Right hindlimb (tissue), 1 donor: ENCODE measurements around the gene OR4S2.

Experiments used
- DNase-seq: peaks from one replicate; pipeline ENCODE4 v3.0.0-alpha.2; 2018

The OR4S2 gene

GRCh38 chr11:55648027-55648426 lies at the start of gene OR4S2:
Gene OR4S2, plus strand, starts transcription at chr11:55648327. Its CDS starts 2,577 bp downstream, at chr11:55650904.
- no peak for DNase-seq

GRCh38 chr11:55607545-55607944 lies 40.6 kb upstream of the OR4S2 start, which contains the start of gene OR4C11:
Gene OR4C11, minus strand, starts transcription at chr11:55607645. Its CDS starts 3,272 bp downstream, at chr11:55604373.
- no peak for DNase-seq

GRCh38 chr11:55624531-55624930 lies 23.6 kb upstream of the OR4S2 start:
- DNase-seq, result no peak

GRCh38 chr11:55634813-55635212 lies 13.3 kb upstream of the OR4S2 start, which contains the start of gene OR4P4:
Gene OR4P4, plus strand, starts transcription at chr11:55635113.
- no peak for DNase-seq

GRCh38 chr11:55652560-55652959 lies 4.4 kb downstream of the OR4S2 start:
- DNase-seq, result no peak

- no peak for DNase-seq
Observed at GRCh38 chr11:55655096-55655495, 7.0 kb downstream of the OR4S2 start.

GRCh38 chr11:55658031-55658573 lies 10.0 kb downstream of the OR4S2 start:
- no peak for DNase-seq

GRCh38 chr11:55658608-55659007 lies 10.5 kb downstream of the OR4S2 start:
- DNase-seq, result no peak

DNA sequence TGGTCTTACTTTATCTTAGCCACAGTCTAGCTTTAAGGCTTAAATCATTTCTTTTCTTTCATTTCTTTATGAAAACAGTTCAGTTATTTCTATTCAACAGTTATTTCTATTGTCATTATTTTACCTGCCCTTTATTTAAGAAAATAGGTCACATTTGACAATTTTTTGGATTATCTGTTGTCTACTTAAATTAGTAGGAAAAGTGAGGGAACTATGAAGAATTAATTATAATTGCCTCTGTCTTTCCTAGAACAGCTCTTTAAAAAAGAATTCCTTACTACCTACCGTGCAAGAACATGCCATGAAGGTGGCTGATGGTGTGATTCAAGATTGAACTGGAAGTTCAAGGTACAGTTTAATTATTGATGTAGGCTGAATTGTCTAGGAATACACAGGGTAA lies 13.8 kb downstream of the OR4S2 start, which contains the start of gene OR4C6:
OR4C6 (plus strand) TSS at position 301 of the 400 bp plus-strand sequence. CDS start 2,966 bp downstream, outside the sequence.
- DNase-seq, result no peak

DNA sequence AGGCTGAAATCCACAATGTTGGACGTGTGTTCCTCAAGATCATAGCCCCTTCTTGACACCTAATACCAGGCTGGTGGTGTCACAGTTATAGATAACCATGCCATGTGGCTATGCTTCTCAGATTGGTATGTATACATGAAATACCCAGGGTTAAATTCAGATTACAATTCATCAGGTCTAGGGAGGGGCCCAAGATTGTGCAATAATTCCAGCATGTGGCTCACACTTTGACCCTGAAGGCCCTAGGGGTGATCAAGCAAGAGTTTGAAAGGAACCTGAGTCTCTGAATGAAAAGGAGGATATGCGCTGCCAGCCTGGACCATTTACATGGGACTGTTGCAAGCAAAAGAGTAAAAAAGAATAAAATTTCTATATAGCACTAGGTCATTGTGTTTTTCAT lies 21.2 kb downstream of the OR4S2 start:
- DNase-seq, result no peak

DNA sequence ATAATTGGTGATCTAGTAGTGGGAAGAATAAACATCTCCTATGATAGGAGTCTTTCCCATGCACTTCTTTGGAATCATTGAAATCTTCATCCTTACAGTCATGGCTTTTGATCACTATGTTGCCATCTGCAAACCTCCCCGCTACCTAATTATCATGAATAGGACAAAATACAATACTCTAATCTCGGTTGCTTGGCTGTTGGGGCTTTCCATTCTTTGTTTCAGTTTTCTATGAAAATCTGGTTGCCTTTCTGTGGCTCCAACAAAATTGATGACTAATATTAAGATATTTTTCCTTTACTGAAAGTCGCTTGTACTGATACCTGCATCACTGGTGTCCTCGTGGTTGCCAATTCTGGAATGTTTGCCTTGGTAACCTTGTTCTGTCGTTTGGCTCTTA lies 25.7 kb downstream of the OR4S2 start:
- no peak for DNase-seq

DNA sequence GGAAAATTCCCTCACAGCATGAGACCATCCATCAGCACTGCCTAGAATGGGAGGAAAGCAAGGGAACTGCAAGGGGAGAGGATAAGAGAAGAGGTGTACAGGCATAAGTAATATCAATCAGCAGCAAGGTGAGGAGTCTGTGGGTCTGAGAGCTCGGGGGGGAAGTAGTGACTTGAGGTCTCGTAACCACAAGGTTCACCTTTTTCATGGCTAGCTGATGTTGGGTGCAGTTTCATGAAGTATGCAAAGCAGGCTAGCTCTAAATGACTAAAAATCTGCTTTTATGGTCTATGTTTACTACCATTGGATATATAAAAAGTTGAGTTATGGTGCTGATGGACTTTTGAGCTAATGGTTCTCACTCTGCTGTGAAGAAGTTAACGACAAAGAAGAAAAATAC lies 49.7 kb downstream of the OR4S2 start:
- no peak for DNase-seq

DNA sequence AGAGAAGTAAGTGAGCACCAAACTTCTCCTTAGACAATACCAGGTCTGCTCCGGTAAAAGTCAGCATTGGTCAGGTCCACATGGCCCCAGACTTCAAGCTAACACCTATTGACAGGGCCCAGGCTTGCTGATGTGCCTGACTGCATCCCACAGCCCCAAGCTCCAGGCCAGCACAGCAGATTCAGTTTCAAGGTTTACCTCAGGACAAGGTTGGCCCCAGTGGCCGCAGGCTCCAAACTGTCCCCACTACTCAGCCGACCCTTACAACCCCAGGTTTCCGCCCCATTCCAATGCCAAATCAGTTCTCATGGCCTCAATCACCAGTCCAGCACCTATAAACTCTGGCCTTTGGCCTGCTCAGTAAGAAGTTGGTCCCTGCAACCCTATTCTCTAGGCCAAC lies 53.3 kb downstream of the OR4S2 start:
- no peak for DNase-seq
